HG03521 (cell line): ENCODE measurements around the gene GPC3.

Experiments
- ATAC-seq: cut with Tn5 transposase; IDR thresholded peaks from one replicate; pipeline ENCODE4 v1.9.1; 2021; ENCODE audit warnings: mild to moderate bottlenecking, moderate library complexity; ENCODE audit not compliant: unreplicated experiment

GPC3 gene

GRCh38 chrX:133933316-133933715 is 52.1 kb downstream of the GPC3 start:
- no peak for ATAC-seq

- no peak for ATAC-seq
Observed at GRCh38 chrX:133929836-133930464, 55.4 kb downstream of the GPC3 start.

DNA sequence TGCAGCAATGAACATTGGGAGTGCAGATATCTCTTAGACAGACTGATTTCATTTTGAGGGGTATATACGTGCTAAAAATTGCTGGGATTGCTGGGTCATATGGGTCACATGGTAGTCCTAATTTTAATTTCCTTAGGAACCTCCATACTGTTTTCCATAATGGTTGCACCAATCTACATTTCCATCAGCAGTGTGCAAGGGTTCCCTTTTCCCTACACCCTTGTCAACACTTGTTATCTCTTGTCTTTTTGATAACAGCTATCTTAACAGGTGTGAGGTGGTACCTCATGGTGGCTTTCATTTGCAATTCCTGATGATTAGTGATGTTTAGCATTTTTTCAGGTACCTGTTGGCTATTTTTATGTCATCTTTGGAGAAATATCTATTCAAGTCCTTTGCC is 57.0 kb downstream of the GPC3 start:
- ATAC-seq: no peak

DNA sequence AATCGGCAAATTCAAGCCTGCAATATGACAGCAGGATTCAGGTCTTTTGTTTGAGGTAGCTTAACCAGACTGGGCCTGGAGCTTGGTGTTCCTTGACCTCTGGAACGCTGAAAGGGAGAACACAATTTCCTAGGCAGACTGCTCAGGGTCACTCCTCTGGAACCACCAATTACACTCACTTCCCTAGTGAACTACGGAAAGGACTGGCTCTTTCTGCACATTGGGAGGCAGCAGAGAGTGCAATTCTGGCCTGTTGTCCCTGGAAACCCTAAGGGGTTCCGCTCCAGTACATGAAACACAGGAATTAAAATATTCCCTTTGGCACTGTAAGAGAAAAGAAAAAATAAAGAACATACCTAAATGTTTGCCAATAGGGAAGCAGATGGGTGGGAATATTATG is 58.6 kb downstream of the GPC3 start:
- ATAC-seq: no peak

DNA sequence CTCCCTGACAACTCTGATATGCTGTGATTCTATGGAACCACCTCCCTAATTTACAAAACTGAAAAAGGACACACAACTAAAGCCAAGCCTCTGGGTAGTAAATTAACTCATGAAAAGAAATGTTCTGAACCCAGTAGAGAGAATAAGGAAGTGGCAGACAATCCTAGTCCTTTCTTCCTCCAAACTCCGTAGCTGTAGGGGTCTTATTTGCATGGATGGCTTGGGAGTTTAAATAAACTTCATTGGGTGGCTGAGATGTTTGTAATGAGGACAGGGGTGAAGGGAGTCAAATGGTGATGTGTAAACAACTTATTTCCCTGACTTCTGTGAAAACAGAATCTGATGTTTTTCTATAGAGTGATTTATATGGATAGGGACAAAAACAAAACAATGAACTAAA is 59.3 kb downstream of the GPC3 start:
- no peak for ATAC-seq

DNA sequence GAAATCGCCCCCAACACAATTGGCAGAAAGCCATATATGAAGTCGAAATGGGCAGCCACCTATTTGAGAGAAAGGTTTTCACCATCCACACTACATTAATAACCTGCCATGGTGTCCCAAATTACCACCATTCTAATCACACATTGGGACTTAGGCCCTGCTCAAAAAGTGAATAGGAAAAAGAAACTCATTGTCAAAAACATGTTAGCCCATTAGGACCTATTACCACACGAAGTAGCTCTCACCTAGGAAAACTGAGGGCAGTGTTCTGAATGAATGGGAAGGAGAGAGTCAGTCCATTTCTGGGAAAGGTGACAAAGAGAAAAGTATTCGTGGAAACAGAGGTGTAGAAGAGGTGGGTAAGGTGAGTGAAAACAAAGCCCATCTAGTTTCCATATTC is 60.8 kb downstream of the GPC3 start:
- no peak for ATAC-seq

DNA sequence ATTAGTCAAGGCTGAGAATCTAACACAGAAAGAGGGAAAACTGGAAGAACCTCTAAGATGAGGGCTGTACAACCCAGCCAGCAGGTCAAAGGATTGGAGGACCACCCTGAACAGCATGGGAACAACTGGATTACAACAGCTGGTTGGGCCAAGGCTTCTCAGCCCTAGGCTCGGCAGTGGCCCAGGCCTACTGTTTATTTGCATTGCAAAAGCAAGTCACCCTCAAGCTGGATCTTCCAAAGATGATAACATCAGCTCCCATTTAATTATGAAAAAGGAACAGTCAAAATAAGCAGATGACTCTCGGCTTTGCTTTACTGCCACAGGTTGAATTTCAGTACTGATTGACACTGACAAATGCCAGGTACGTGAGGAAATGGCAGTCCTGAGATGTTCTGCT is 61.8 kb downstream of the GPC3 start:
- no peak for ATAC-seq

DNA sequence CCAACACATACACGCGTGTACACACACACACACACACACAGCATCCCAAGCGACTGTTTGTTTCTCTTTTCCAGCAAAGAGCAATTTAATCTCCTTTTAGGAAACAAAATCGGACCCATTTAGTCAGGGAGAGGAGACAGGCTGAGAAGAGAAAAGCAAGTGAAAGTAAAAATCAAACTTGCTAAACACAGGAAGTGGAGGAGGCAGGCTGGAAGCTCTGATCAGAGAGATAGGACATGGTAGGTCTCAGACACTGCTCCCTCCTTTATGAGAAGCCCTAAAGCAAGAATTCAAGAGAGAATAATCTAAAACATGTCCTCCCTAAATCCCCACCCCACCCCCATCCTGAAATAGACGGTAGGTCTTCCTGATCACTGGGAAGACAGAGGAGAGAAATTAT is 62.3 kb downstream of the GPC3 start:
- no peak for ATAC-seq

- ATAC-seq: no peak
Observed at GRCh38 chrX:133922390-133922771, 63.0 kb downstream of the GPC3 start.

DNA sequence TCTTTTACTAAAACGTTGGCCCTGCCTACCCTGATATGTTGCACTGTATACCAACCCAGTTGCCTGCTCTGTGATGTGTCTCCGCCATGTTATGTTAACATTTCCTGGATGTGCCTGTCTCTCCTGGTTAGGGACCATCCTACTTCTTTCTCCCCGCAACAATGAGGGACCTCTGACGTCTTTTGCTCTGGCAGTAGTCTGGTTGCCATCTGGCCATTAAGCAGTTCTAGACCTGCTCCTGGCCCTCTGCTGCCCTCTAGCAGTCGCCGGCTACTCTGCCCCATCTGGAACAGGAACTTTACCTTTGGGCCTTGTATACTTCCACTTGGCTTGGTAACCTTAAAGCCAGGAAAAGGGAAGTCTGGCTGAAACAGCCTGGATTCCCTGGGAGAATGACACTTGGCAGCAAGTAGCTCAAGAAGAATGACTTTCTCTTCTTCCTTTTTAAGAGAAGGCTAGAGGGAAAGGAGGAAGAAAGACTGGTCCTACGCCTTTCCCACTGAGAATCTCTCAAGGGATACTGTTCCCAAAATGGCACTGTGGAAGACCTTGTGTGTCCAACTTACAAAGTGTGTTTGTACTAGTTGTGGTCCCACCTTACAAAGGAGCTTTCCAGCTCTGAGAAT is 63.5 kb downstream of the GPC3 start:
- no peak for ATAC-seq

DNA sequence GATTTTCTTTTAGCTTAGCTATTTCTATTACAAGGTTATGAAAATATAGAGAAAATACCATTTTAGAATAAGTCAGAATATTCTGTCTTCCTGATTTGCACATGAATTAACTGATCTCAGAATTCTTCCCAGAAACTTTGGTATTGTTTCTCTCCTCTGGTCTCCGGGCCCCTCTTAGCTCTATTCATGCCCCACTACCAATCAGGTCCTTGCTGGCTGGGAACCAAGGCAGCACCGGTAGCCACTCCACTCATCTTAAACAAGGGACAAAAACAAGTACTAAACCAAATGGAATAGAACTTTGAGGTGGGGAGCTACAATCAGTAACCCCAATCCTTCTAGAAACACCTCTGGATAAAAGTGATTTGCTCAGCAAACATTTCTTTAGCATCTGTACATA is 64.3 kb downstream of the GPC3 start:
- no peak for ATAC-seq

- ATAC-seq: no peak
Observed at GRCh38 chrX:133918361-133918771, 67.0 kb downstream of the GPC3 start.

- ATAC-seq: no peak
Observed at GRCh38 chrX:133916984-133917722, 68.2 kb downstream of the GPC3 start.

- ATAC-seq: no peak
Observed at GRCh38 chrX:133913658-133914388, 71.6 kb downstream of the GPC3 start.

GRCh38 chrX:133913009-133913408 is 72.4 kb downstream of the GPC3 start:
- ATAC-seq: no peak

DNA sequence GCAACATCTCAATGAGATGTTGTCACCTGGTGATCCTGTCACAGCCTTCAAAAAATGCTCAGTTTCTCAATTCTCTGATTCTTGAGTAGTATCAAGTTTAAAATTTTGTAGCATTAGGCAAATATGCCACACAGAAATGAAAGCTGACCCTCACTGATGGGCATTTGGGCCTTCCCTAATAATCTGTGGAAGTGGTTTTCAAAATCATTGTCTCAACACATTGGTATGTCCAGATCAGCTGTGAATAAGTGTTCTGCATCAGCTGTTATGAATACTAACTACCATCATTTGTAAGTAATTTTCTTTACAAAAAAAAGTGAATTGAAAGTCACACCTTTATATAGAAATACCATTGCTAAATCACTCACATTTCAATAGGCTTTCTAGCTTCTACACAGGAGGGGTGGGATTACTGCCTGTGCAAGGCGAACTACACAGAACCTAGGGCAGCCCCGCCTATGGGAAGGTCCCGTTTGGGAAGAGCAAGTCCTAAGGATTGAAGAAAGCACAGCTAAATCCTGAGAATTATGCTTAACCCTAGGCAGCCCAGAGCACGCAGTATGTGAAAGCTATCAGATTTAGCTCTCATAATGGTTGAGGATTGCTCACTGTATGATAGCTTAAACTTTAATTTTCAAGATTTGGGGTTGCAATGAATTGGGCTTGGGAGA is 73.4 kb downstream of the GPC3 start:
- no peak for ATAC-seq

DNA sequence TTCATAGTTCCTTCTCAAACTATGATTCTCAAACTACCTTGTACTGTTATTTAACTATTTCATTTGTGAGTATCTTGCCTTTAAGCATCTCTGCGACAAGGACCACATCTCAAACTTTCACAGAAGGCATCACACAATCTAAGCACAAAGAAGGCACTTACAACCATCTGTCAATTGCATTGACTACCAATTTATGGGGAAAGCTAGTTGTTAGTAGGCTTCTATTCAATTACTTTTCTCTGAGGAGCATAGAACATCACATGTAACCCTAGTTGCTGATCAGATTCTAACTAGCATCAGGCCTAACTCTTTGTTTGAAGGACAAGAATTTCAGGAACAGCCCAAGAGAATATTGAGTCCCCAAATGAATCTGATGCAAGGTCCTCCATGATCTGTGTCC is 74.9 kb downstream of the GPC3 start:
- no peak for ATAC-seq

- no peak for ATAC-seq
Observed at GRCh38 chrX:133909888-133910287, 75.5 kb downstream of the GPC3 start.

DNA sequence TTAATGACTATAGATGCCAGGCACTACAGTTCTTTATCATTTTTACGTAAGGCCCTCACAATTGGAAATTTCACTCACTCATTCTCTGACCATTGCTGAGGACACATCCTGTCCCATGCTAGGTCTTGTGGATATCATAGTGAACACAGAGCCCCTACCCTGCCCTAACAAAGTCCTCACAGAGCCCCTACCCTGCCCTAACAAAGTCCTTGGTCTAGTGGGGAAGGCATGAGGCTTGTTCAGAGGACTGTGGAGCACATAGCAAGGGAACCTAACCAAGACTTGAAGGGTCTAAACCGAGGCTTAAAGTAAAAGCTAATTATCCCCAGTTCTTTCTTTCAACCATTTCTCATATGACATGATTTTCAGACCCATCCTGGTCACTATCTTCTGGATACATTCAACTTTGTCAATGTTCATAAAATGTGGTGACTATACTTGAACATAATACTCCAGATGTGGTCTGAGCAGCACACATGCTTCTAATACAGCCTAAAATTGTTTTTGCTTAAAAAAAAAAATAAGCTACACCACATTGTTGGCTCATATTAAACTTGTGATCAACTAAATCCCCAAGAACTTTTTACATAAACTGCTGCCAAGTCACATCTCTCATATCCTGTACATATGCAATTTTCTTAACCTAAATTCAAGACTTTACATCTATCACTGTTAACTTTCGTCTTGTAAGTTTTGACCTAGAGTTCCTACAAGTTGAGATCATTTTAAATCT is 77.0 kb downstream of the GPC3 start:
- ATAC-seq: no peak

DNA sequence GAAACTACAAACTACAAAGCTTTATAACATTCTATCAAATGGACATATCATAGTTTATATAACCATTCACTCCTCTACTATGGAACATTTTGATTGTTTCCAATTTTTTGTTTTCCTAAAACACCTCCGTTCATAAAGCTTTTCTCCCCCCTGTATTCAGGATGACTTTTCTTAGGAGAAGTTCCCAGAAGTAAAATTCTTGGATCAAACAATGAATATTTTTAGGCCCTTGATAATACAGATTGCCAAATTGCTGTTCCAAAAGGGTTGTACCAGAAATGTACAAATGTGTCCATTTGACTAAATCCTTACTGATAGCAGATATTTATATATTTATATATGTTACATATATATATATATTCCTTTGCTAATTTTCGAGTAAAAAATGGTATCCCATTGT is 77.8 kb downstream of the GPC3 start:
- no peak for ATAC-seq

DNA sequence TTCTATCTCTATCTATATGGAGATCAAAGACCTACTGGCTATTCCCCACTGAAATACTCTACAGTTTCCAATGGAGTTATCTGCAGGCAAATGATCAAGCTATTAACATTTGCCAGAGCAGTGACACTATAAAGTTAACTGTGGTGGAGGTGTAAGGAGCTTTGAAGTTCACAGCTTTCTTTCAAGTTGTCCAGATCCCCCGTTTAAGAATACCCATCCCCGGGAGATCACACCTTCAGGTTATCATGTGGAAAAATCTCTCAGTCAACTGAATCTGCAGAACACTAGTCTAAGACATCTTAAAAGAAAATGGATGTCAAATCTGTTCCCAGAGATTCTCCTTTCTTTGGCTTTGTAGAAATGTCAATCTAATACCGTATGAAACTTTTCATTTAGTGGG is 80.1 kb downstream of the GPC3 start:
- ATAC-seq: no peak
